Neural crest cell (in vitro differentiated cells): ENCODE results near the gene PLEKHG3. TPM values are rescaled to one million over a fixed set of nuclear protein-coding genes. Genes with fewer than 3 reads are reported as not detected.
A peak's percentile ranks its signal among the peaks of the same experiment; 100 is the strongest.

ENCODE experiments used
- DNase-seq: peaks from one replicate; pipeline ENCODE4 v3.0.0; 2021; ENCODE audit warnings: low read depth, mixed read lengths, low spot score
- H3K27ac Mint-ChIP-seq: one replicate; pipeline ENCODE4 v1.8.0; 2021; ENCODE audit warnings: mild to moderate bottlenecking, mixed read lengths; ENCODE audit not compliant: unreplicated experiment
- H3K27me3 Mint-ChIP-seq: 2 replicates; pipeline ENCODE4 v1.8.0; 2021; ENCODE audit warnings: low read depth, mild to moderate bottlenecking, mixed read lengths
- H3K36me3 Mint-ChIP-seq: 2 replicates; pipeline ENCODE4 v1.8.0; 2021; ENCODE audit warnings: low read depth, mild to moderate bottlenecking, mixed read lengths
- H3K4me1 Mint-ChIP-seq: 2 replicates; pipeline ENCODE4 v1.8.0; 2021; ENCODE audit warnings: mixed read lengths
- H3K4me3 Mint-ChIP-seq: one replicate; pipeline ENCODE4 v1.8.0; 2021; ENCODE audit warnings: mild to moderate bottlenecking, mixed read lengths
- H3K9me3 Mint-ChIP-seq: 2 replicates; pipeline ENCODE4 v1.8.0; 2021; ENCODE audit warnings: mixed read lengths
- CTCF ChIP-seq: fragments of 200-600 bp; sonication (generic); conservative IDR thresholded peaks from 2 replicates; pipeline ENCODE4 v1.5.0; 2021; ENCODE audit warnings: antibody characterized with exemption, mild to moderate bottlenecking
- total RNA-seq: library from RNA; stranded (reverse); gene quantifications from 2 replicates; pipeline ENCODE4 v1.2.1, GENCODE V29; 2021

PLEKHG3 gene
- total RNA-seq, 1 donor from 2014 or later = 43.4 TPM

GRCh38 chr14:64734990-64735389 lies 30.8 kb downstream of the PLEKHG3 start:
- no peak overlapping the region for H3K4me3 Mint-ChIP-seq
- peak overlapping the region; percentile 70 for H3K27ac Mint-ChIP-seq
- H3K27me3 Mint-ChIP-seq = peaks cover 47% of the 10 kb centered on the region
- no peak for TF ChIP-seq CTCF
- peaks cover 5% of the 10 kb centered on the region for H3K36me3 Mint-ChIP-seq
- DNase-seq = no peak
- peaks cover 14% of the 10 kb centered on the region for H3K4me1 Mint-ChIP-seq
- H3K9me3 Mint-ChIP-seq = no peaks in the 10 kb centered on the region

- TF ChIP-seq CTCF = no peak
- H3K9me3 Mint-ChIP-seq = no peaks in the 10 kb centered on the region
- H3K4me1 Mint-ChIP-seq = peaks cover 9% of the 10 kb centered on the region
- DNase-seq = no peak
- H3K36me3 Mint-ChIP-seq = peaks cover 5% of the 10 kb centered on the region
- no peak overlapping the region for H3K27ac Mint-ChIP-seq
- H3K4me3 Mint-ChIP-seq = no peak overlapping the region
- H3K27me3 Mint-ChIP-seq = peaks cover 36% of the 10 kb centered on the region
These were observed 32.3 kb downstream of the PLEKHG3 start for GRCh38 chr14:64736271-64737169.

- no peaks in the 10 kb centered on the region for H3K9me3 Mint-ChIP-seq
- H3K27ac Mint-ChIP-seq = no peak overlapping the region
- peaks cover 5% of the 10 kb centered on the region for H3K36me3 Mint-ChIP-seq
- H3K4me1 Mint-ChIP-seq = peaks cover 9% of the 10 kb centered on the region
- no peak overlapping the region for H3K4me3 Mint-ChIP-seq
- peaks cover 29% of the 10 kb centered on the region for H3K27me3 Mint-ChIP-seq
- no peak for DNase-seq
- no peak for TF ChIP-seq CTCF
These were observed 33.4 kb downstream of the PLEKHG3 start for GRCh38 chr14:64737391-64738280.

- H3K27me3 Mint-ChIP-seq = peaks cover 25% of the 10 kb centered on the region
- no peaks in the 10 kb centered on the region for H3K9me3 Mint-ChIP-seq
- peaks cover 5% of the 10 kb centered on the region for H3K36me3 Mint-ChIP-seq
- H3K4me3 Mint-ChIP-seq = no peak overlapping the region
- no peak for TF ChIP-seq CTCF
- H3K4me1 Mint-ChIP-seq = peaks cover 9% of the 10 kb centered on the region
- no peak overlapping the region for H3K27ac Mint-ChIP-seq
- no peak for DNase-seq
These were observed 34.1 kb downstream of the PLEKHG3 start for GRCh38 chr14:64738281-64738804.

- H3K27ac Mint-ChIP-seq = no peak overlapping the region
- no peaks in the 10 kb centered on the region for H3K9me3 Mint-ChIP-seq
- no peaks in the 10 kb centered on the region for H3K4me1 Mint-ChIP-seq
- no peak for DNase-seq
- TF ChIP-seq CTCF = no peak
- peaks cover under 1% of the 10 kb centered on the region for H3K27me3 Mint-ChIP-seq
- peaks cover 8% of the 10 kb centered on the region for H3K36me3 Mint-ChIP-seq
- H3K4me3 Mint-ChIP-seq = no peak overlapping the region
These were observed 37.0 kb downstream of the PLEKHG3 start for GRCh38 chr14:64741200-64741599.
